GM18499 (cell line): Measurements from ENCODE around the gene PTTG2.
"Not testable (repeated sequence)": the region's sequence is repeated elsewhere in the genome, so short reads cannot be mapped to it uniquely, and the experiment has no call there.

Experiments used
- ATAC-seq: cut with Tn5 transposase; IDR thresholded peaks from one replicate; pipeline ENCODE4 v1.9.1; 2021; ENCODE audit warnings: moderate number of reproducible peaks; ENCODE audit not compliant: insufficient read depth, unreplicated experiment

PTTG2 gene

GRCh38 chr4:37960098-37960497, at the start of gene PTTG2:
TSS of gene PTTG2 (plus strand) at chr4:37960398. CDS start at chr4:37960435, 37 bp downstream.
- no peak for ATAC-seq

GRCh38 chr4:37914539-37914938, 45.7 kb upstream of the PTTG2 start:
- ATAC-seq: no peak

- no peak for ATAC-seq
Measured at GRCh38 chr4:37917388-37917787, 42.8 kb upstream of the PTTG2 start.

- no peak for ATAC-seq
Measured at GRCh38 chr4:37918653-37919052, 41.5 kb upstream of the PTTG2 start.

- ATAC-seq: no peak
Measured at GRCh38 chr4:37922328-37922727, 37.9 kb upstream of the PTTG2 start.

GRCh38 chr4:37923089-37923488, 37.1 kb upstream of the PTTG2 start:
- not testable (repeated sequence) for ATAC-seq

GRCh38 chr4:37924946-37925345, 35.3 kb upstream of the PTTG2 start:
- ATAC-seq: no peak

- no peak for ATAC-seq
Measured at GRCh38 chr4:37927434-37927833, 32.8 kb upstream of the PTTG2 start.

- ATAC-seq: no peak
Measured at GRCh38 chr4:37928426-37929416, 31.5 kb upstream of the PTTG2 start.

- no peak for ATAC-seq
Measured at GRCh38 chr4:37934096-37934495, 26.1 kb upstream of the PTTG2 start.

- no peak for ATAC-seq
Measured at GRCh38 chr4:37934609-37935008, 25.6 kb upstream of the PTTG2 start.

- ATAC-seq: no peak
Measured at GRCh38 chr4:37935026-37935425, 25.2 kb upstream of the PTTG2 start.

GRCh38 chr4:37936889-37937498, 23.2 kb upstream of the PTTG2 start:
- no peak for ATAC-seq

- ATAC-seq: no peak
Measured at GRCh38 chr4:37938208-37938607, 22.0 kb upstream of the PTTG2 start.

- ATAC-seq: no peak
Measured at GRCh38 chr4:37946503-37947179, 13.6 kb upstream of the PTTG2 start.

- ATAC-seq: no peak
Measured at GRCh38 chr4:37948542-37948941, 11.7 kb upstream of the PTTG2 start.

GRCh38 chr4:37949636-37950426, 10.4 kb upstream of the PTTG2 start:
- ATAC-seq: no peak

- no peak for ATAC-seq
Measured at GRCh38 chr4:37951461-37952352, 8.5 kb upstream of the PTTG2 start.

GRCh38 chr4:37953156-37953555, 7.0 kb upstream of the PTTG2 start:
- no peak for ATAC-seq
